Kidney (tissue), 14 donors: Measurements from ENCODE around the gene PSMD3. TPM values are rescaled to one million over a fixed set of nuclear protein-coding genes. Genes with fewer than 3 reads are reported as not detected.

Experiments used
- DNase-seq, 5 donors: peaks; one replicate each; pipeline ENCODE4 v3.0.0-alpha.2; 2013 to 2020
- FAIRE-seq: peaks from 2 replicates; lab custom pipeline; 2012; peaks lifted over from hg19 to GRCh38; lab: Jason Lieb, UNC
- H3K27ac ChIP-seq, 2 donors: one replicate each; pipeline ENCODE4 v1.7.0; 2013; ENCODE audit warnings: low read depth in 2 of 2, low read length in 2 of 2, inconsistent platforms in 1 of 2
- H3K27me3 ChIP-seq: one replicate; pipeline ENCODE4 v1.7.1; 2013; ENCODE audit warnings: low read length, inconsistent platforms; ENCODE audit not compliant: control insufficient read depth, insufficient read depth
- H3K36me3 ChIP-seq, 3 donors: one replicate each; pipeline versions ENCODE4 v1.7.0 to v1.7.1; 2013; ENCODE audit warnings: low read length in 3 of 3, control low read depth in 1 of 3, inconsistent platforms in 1 of 3; ENCODE audit not compliant: insufficient read depth in 3 of 3, control insufficient read depth in 2 of 3
- H3K4me1 ChIP-seq, 3 donors: one replicate each; pipeline versions ENCODE4 v1.7.0 to v1.7.1; 2013; ENCODE audit warnings: low read length in 3 of 3, inconsistent platforms in 1 of 3, low read depth in 1 of 3; ENCODE audit not compliant: control insufficient read depth in 2 of 3, insufficient read depth in 2 of 3
- H3K4me3 ChIP-seq, 3 donors: one replicate each; pipeline versions ENCODE4 v1.7.0 to v1.8.1; 2013; ENCODE audit warnings: low read length in 3 of 3, control low read depth in 1 of 3, inconsistent platforms in 1 of 3
- H3K9ac ChIP-seq, 3 donors: one replicate each; pipeline versions ENCODE4 v1.7.0 to v1.7.1; 2013; ENCODE audit warnings: low read length in 3 of 3, control low read depth in 1 of 3, inconsistent platforms in 1 of 3
- H3K9me3 ChIP-seq, 3 donors: one replicate each; pipeline versions ENCODE4 v1.7.0 to v1.7.1; 2013; ENCODE audit warnings: low read length in 3 of 3, control low read depth in 1 of 3, inconsistent platforms in 1 of 3; ENCODE audit not compliant: control insufficient read depth in 2 of 3, insufficient read depth in 1 of 3
- intact Hi-C: fragments of 100-400 bp; cut with DNase I; formaldehyde crosslinking; loops from one replicate; pipeline ENCODE4 v1.11.1; 2022
- polyA plus RNA-seq: library from polyadenylated mRNA; stranded (reverse); fragments of 350-450 nt; fragmentation: Illumina TruSeq; extraction: RNeasy Lipid Tissue Mini Kit (QIAGEN cat#74804); gene quantifications from one replicate; pipeline ENCODE4 v1.2.3, GENCODE V29; 2014; ENCODE audit warnings: low read depth, low replicate concordance; ENCODE audit not compliant: insufficient read depth
- total RNA-seq: library from RNA; stranded (reverse); fragmentation: NEBNext Ultra II Directional; extraction: Animal tissue kit (Norgen Biotek cat#: 25700); gene quantifications from one replicate; pipeline ENCODE4 v1.2.1, GENCODE V29; 2021
- TF ChIP-seq, protein P1 (sequence below): IDR thresholded peaks from 3 replicates; pipeline ENCODE4 v1.5.1; 2012; ENCODE audit warnings: mild to moderate bottlenecking, moderate library complexity, borderline replicate concordance; ENCODE audit not compliant: insufficient read depth; ENCODE audit errors: extremely low read depth
- donor health status: control.
- donor health status: control.
- donor health status: control.
- donor health status: control.
- donor health status: control.
- donor health status: DM: yes; HTN: yes; CAD: no.
- donor health status: Normal renal cell carcinoma (clear cell type).

The PSMD3 gene
- total and polyA plus RNA-seq, 2 donors from 2014 or later: 63.6 to 66.4 TPM

DNA sequence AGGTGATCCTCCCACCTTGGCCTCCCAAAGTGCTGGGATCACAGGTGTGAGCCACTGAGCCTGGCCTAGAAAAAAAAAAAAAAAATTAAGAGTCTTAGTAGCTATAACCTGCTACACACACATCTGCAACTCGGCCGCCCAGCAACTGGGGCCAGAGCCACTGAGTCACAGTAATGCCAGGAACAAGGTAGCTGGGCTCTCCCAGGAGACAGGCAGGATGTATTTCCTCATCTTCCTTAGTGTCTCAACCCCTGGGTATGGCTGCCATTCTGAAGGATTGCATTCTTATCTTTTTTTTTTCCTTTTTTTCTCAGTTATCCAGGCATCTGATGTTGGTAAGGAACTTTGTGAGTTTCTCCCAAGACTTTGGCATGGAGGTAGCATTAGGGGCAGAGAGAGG is 7.1 kb upstream of the PSMD3 start:
- H3K27ac ChIP-seq: no peak overlapping the region
- intact Hi-C loops: no loop called here
- TF ChIP-seq, protein P1, sequence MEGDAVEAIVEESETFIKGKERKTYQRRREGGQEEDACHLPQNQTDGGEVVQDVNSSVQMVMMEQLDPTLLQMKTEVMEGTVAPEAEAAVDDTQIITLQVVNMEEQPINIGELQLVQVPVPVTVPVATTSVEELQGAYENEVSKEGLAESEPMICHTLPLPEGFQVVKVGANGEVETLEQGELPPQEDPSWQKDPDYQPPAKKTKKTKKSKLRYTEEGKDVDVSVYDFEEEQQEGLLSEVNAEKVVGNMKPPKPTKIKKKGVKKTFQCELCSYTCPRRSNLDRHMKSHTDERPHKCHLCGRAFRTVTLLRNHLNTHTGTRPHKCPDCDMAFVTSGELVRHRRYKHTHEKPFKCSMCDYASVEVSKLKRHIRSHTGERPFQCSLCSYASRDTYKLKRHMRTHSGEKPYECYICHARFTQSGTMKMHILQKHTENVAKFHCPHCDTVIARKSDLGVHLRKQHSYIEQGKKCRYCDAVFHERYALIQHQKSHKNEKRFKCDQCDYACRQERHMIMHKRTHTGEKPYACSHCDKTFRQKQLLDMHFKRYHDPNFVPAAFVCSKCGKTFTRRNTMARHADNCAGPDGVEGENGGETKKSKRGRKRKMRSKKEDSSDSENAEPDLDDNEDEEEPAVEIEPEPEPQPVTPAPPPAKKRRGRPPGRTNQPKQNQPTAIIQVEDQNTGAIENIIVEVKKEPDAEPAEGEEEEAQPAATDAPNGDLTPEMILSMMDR: no peak
- H3K4me1 ChIP-seq: no peaks in the 10 kb centered on the region
- no peak overlapping the region for H3K4me3 ChIP-seq
- no peak overlapping the region for H3K9ac ChIP-seq
- H3K36me3 ChIP-seq: no peaks in the 10 kb centered on the region
- no peaks in the 10 kb centered on the region for H3K27me3 ChIP-seq
- FAIRE-seq (no peak), DNase-seq (no peak)
- H3K9me3 ChIP-seq: no peaks in the 10 kb centered on the region

DNA sequence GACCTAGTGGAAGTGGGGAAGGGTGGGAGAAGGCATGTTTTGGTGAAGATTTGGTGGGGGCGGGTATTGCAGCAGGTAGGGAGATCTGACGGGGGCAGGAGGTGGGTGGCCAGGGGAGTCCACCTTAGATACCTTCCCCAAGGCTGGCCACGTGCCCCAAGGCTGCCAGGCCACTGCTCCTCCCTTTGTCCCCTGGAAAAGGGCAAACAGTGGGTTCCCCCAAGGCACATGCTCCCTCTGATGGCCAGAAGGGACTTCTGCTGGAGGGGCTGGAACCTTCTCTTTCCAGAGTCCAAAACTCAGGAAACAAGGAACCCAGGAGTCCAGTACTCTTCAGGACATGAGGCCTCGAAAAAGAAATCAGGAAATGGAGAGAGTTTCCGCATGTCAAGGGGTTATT is 6.2 kb upstream of the PSMD3 start:
- Histone ChIP-seq H3K27me3 (no peaks in the 10 kb centered on the region), H3K4me3 (no peak overlapping the region), H3K9ac (no peak overlapping the region), H3K4me1 (no peaks in the 10 kb centered on the region), H3K36me3 (no peaks in the 10 kb centered on the region), H3K27ac (no peak overlapping the region), H3K9me3 (no peaks in the 10 kb centered on the region)
- FAIRE-seq (no peak), DNase-seq (no peak)
- TF ChIP-seq, protein P1: no peak
- intact Hi-C loops: no loop called here

DNA sequence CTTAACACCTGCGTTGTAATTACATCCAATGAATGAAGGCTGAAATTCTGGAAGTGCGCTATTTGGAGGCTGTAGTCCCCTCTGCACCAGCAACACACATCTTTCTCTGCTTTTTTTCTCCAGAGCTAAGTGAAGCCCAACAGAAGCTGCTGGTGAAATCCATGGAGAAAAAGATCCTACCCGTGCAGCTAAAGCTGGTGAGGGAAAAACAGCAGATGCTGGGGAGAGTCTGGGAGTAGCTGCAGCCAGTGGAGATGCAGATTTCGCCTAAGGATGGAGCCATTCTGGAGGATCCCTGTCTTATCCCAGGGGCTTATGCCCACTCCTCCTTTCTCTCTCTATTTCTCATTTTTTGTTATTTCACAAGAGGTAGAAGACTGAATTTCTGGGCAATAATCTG is 4.8 kb upstream of the PSMD3 start:
- DNase-seq (no peak), FAIRE-seq (no peak)
- Histone ChIP-seq H3K4me1 (peaks cover 0 to 5% (median 0%) of the 10 kb centered on the region in 3 donors), H3K36me3 (no peaks in the 10 kb centered on the region), H3K9me3 (no peaks in the 10 kb centered on the region), H3K27me3 (no peaks in the 10 kb centered on the region), H3K4me3 (no peak overlapping the region), H3K9ac (no peak overlapping the region), H3K27ac (no peak overlapping the region)
- intact Hi-C loops: no loop called here
- TF ChIP-seq, protein P1: no peak
